K562 (cell line): ENCODE measurements around the gene ZNF528. TPM values are rescaled to one million over a fixed set of nuclear protein-coding genes. Genes with fewer than 3 reads are reported as not detected.
A peak's percentile ranks its signal among the peaks of the same experiment; 100 is the strongest.

Experiments
- ATAC-seq: fragments of 200-7000 bp; cut with Tn5 transposase; 3 replicates; pipeline ENCODE4 v1.9.1; 2020; ENCODE audit warnings: moderate library complexity
- BruUV-seq: library from RNA; stranded (reverse); fragments of 400-500 nt; replicated peaks from 2 replicates; lab custom pipeline; 2021; lab: Mats Ljungman, UMichigan
- CTCF ChIA-PET: fragments of 300-600 bp; formaldehyde crosslinking; extraction: SDS; loops from one replicate; lab custom pipeline; 2021; ENCODE audit warnings: low intra/inter-chr PET ratio; lab: Yijun Ruan, JAX
- POLR2A ChIA-PET: fragments of 300-600, 350-650 bp; sonication (Branson Sonifier 250); formaldehyde crosslinking; extraction: SDS; loops from one replicate; lab custom pipeline; 2021; ENCODE audit warnings: antibody characterized with exemption, inconsistent platforms; lab: Yijun Ruan, JAX
- DNase-seq, 4 experiments: peaks; one replicate each; pipeline versions ENCODE4 v3.0.0 to v3.0.0-alpha.2; 2011 to 2018; ENCODE audit warnings: low spot score in 3 of 4, mixed read lengths in 3 of 4; ENCODE audit errors: extremely low read depth in 1 of 4
- FAIRE-seq: peaks from 2 replicates; lab custom pipeline; 2011; peaks lifted over from hg19 to GRCh38; lab: Jason Lieb, UNC
- H2AFZ ChIP-seq: 2 replicates; pipeline ENCODE4 v1.6.0; 2011; ENCODE audit warnings: low read depth, low read length, control low read depth, inconsistent platforms
- H3K27ac ChIP-seq: fragments of 200-600 bp; 3 replicates; pipeline ENCODE4 v1.8.0; 2011; ENCODE audit warnings: low read depth, mild to moderate bottlenecking, control low read depth, inconsistent platforms, low read length, moderate library complexity, mixed read lengths; ENCODE audit errors: extremely low read depth
- H3K27me3 ChIP-seq, 2 experiments: fragments of 300-600 bp in 1 of 2; 2 replicates in 1 of 2; 3 replicates in 1 of 2; pipeline versions ENCODE4 v1.6.0 to v1.8.0; 2011; ENCODE audit warnings: inconsistent platforms in 2 of 2, low read length in 2 of 2, mild to moderate bottlenecking in 1 of 2, mixed read lengths in 1 of 2, moderate library complexity in 1 of 2; ENCODE audit not compliant: control insufficient read depth in 2 of 2, insufficient read depth in 2 of 2
- H3K36me3 ChIP-seq: fragments of 300-600 bp; 3 replicates; pipeline ENCODE4 v1.8.0; 2011; ENCODE audit warnings: mild to moderate bottlenecking, low read length, inconsistent platforms; ENCODE audit not compliant: control insufficient read depth, insufficient read depth
- H3K4me1 ChIP-seq, 2 experiments: fragments of 200-600 bp in 1 of 2; replicated peaks in 1 of 2; 2 replicates in 1 of 2; 3 replicates in 1 of 2; pipeline versions ENCODE4 v1.5.1 to v1.8.0; 2011; ENCODE audit warnings: inconsistent platforms in 2 of 2, low read length in 2 of 2, mild to moderate bottlenecking in 1 of 2, mixed read lengths in 1 of 2, moderate library complexity in 1 of 2; ENCODE audit not compliant: control insufficient read depth in 2 of 2, insufficient read depth in 2 of 2
- H3K4me2 ChIP-seq: 2 replicates; pipeline ENCODE4 v1.6.1; 2011; ENCODE audit warnings: low read length, control low read depth, inconsistent platforms, mixed read lengths; ENCODE audit not compliant: insufficient read depth
- H3K4me3 ChIP-seq: fragments of 200-600 bp; sonication (generic), shearing (Covaris generic); 2 replicates; pipeline ENCODE4 v1.5.1; 2016; ENCODE audit warnings: control low read depth, inconsistent platforms
- H3K79me2 ChIP-seq: fragments of 200-600 bp; 3 replicates; pipeline ENCODE4 v1.8.0; 2011; ENCODE audit warnings: low read length, inconsistent platforms; ENCODE audit not compliant: control insufficient read depth, insufficient read depth
- H3K9ac ChIP-seq, 2 experiments: 2 replicates each; pipeline versions ENCODE4 v1.6.0 to v1.6.1; 2011; ENCODE audit warnings: low read depth in 2 of 2, low read length in 2 of 2, control low read depth in 1 of 2, inconsistent platforms in 1 of 2, mild to moderate bottlenecking in 1 of 2, mixed read lengths in 1 of 2; ENCODE audit not compliant: insufficient read depth in 1 of 2
- H3K9me1 ChIP-seq: one replicate; pipeline ENCODE4 v1.6.0; 2011; ENCODE audit warnings: inconsistent platforms, mild to moderate bottlenecking, low read length, moderate library complexity; ENCODE audit not compliant: control insufficient read depth, insufficient read depth
- H3K9me3 ChIP-seq: replicated peaks from 2 replicates; pipeline ENCODE4 v1.5.1; 2011; ENCODE audit warnings: low read depth, low read length, inconsistent platforms; ENCODE audit not compliant: control insufficient read depth, insufficient read depth
- H4K20me1 ChIP-seq: replicated peaks from 2 replicates; pipeline ENCODE4 v1.6.1; 2011; ENCODE audit warnings: low read length, inconsistent platforms, mixed read lengths; ENCODE audit not compliant: control insufficient read depth, insufficient read depth
- ATF4 ChIP-seq: fragments of 450-650 bp; formaldehyde crosslinking; IDR thresholded peaks from 2 replicates; pipeline ENCODE4 v1.4.0; 2022; ENCODE audit warnings: mild to moderate bottlenecking, moderate library complexity
- NFIC ChIP-seq: fragments of 450-650 bp; IDR thresholded peaks from 2 replicates; pipeline ENCODE4 v1.6.1; 2017; ENCODE audit warnings: mild to moderate bottlenecking, inconsistent platforms
- RBM39 ChIP-seq: fragments of 200-400 bp; formaldehyde crosslinking; optimal IDR thresholded peaks from 2 replicates; pipeline ENCODE3; 2018; ENCODE audit warnings: low read depth, low read length
- SRSF9 ChIP-seq: fragments of 200-400 bp; formaldehyde crosslinking; IDR thresholded peaks from 2 replicates; pipeline ENCODE4 v1.6.1; 2017; ENCODE audit warnings: low read depth, low read length, borderline replicate concordance
- ZNF507 ChIP-seq: conservative IDR thresholded peaks from 2 replicates; pipeline ENCODE4 v1.6.1; 2017; ENCODE audit warnings: missing genetic modification characterization, missing compliant biosample characterization
- ZNF75A ChIP-seq: fragments of 450-650 bp; formaldehyde crosslinking; IDR thresholded peaks from 2 replicates; pipeline ENCODE4 v1.4.0; 2020; ENCODE audit warnings: mild to moderate bottlenecking
- WGBS: fragments of 100-300 bp; shearing (Covaris generic); methylation state at CpG from one replicate; pipeline ENCODE4 v1.1.6; 2016; ENCODE audit warnings: low coverage, mixed read lengths; ENCODE audit not compliant: insufficient coverage; ENCODE audit errors: missing lambda C conversion rate; 5-methylcytosine and 5-hydroxymethylcytosine counted together
- in situ Hi-C: fragments of 300-500 bp; cut with MboI; formaldehyde crosslinking; loops from 4 replicates; pipeline ENCODE4 v1.15.0; 2018; ENCODE audit warnings: inconsistent platforms, mixed read lengths
- intact Hi-C: fragments of 100-400 bp; cut with micrococcal nuclease; formaldehyde crosslinking; loops from 2 replicates; pipeline ENCODE4 v1.14.2; 2022
- polyA plus RNA-seq, 8 experiments: library from polyadenylated mRNA; depleted of rRNA in 4 of 8; stranded (reverse) in 5 of 8; unstranded in 3 of 8; fragments of >200 nt; fragmentation: Nextera tagmentation in 2 of 8; fragmentation: Illumina TruSeq in 1 of 8; extraction: Ambion mirVana in 2 of 8; extraction: Trizol in 1 of 8; gene quantifications; 2 replicates each; pipeline versions ENCODE4 v1.2.1 to v1.2.3, GENCODE V29; 2011 to 2014; ENCODE audit warnings: inconsistent platforms in 1 of 8, missing spikeins in 1 of 8
- total RNA-seq, 7 experiments: library from RNA; depleted of rRNA in 6 of 7; stranded (reverse); fragments of >200 nt in 6 of 7; fragmentation: Illumina TruSeq in 2 of 7; extraction: Trizol in 2 of 7; gene quantifications; 2 replicates each; pipeline versions ENCODE4 v1.2.1 to v1.2.3, GENCODE V29; 2011 to 2021; ENCODE audit warnings: low replicate concordance in 1 of 7
- TF ChIP-seq, protein P1 (sequence below): fragments of 450-650 bp; IDR thresholded peaks from 2 replicates; pipeline ENCODE4 v1.6.1; 2016; ENCODE audit warnings: low read depth, mild to moderate bottlenecking, moderate library complexity
- TF ChIP-seq, protein P2 (sequence below), 2 experiments: fragments of 450-650 bp in 1 of 2; sonication (generic) in 1 of 2; formaldehyde crosslinking; conservative IDR thresholded peaks; 2 replicates each; pipeline versions ENCODE4 v1.4.0 to v1.8.1; 2020 to 2022; ENCODE audit warnings: mild to moderate bottlenecking in 1 of 2, missing genetic modification reagents in 1 of 2
- TF ChIP-seq, protein P3 (sequence below): fragments of 200-600 bp; sonication (generic); IDR thresholded peaks from one replicate; pipeline ENCODE4 v1.6.1; 2012; ENCODE audit warnings: mild to moderate bottlenecking, low read depth, low read length, inconsistent platforms

Gene ZNF528
- total and polyA plus RNA-seq, 9 of the 15 experiments (the other 6 are each of a cell fraction or from before 2014, with no cell fraction given): 1.2 to 3.9 (median 2.4) TPM

DNA sequence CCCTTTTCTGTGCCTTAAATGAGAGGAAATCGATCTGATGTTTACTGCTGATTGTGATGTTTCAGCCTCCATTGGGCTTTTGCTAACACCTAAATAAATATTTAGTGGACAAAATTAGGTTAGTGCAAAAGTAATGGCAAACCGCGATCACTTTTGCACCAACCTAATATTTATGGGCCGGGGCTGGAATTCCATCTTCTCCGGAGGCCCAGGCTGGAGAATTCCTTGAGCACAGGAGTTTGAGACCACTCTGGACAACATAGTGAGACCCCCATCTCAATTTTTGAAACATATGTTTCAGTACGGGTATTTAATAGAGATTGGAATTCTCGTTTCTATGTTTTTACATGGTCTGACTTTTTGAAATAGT, 27.3 kb upstream of the ZNF528 start:
- ChIA-PET CTCF (no interaction called here), POLR2A (no interaction called here)
- FAIRE-seq (no peak), DNase-seq (no peak), ATAC-seq (no peak)
- in situ Hi-C loops: no loop called here
- no peak overlapping the region for H3K27ac ChIP-seq
- peak overlapping the region; percentile 23 for H3K4me3 ChIP-seq
- H3K9me1 ChIP-seq: no peaks in the 10 kb centered on the region
- intact Hi-C loops: no loop called here
- H4K20me1 ChIP-seq: no peaks in the 10 kb centered on the region
- H3K4me2 ChIP-seq: no peak overlapping the region
- H3K9me3 ChIP-seq: no peaks in the 10 kb centered on the region; the same call in 1 of the 2 replicates
- no peak overlapping the region for H2AFZ ChIP-seq
- no peaks in the 10 kb centered on the region for H3K36me3 ChIP-seq
- WGBS: 19% methylated on average over 7 of the region's 7 CpGs
- H3K9ac ChIP-seq: no peak overlapping the region
- H3K27me3 ChIP-seq: no peaks in the 10 kb centered on the region
- BruUV-seq: no TSS peak
- no peaks in the 10 kb centered on the region for H3K79me2 ChIP-seq
- H3K4me1 ChIP-seq: no peaks in the 10 kb centered on the region
- TF ChIP-seq, protein P1, sequence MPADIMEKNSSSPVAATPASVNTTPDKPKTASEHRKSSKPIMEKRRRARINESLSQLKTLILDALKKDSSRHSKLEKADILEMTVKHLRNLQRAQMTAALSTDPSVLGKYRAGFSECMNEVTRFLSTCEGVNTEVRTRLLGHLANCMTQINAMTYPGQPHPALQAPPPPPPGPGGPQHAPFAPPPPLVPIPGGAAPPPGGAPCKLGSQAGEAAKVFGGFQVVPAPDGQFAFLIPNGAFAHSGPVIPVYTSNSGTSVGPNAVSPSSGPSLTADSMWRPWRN: no peak
- TF ChIP-seq RBM39: no peak
- no peak for TF ChIP-seq NFIC
- TF ChIP-seq ZNF75A (CRISPR knock-in tag): no peak
- no peak for TF ChIP-seq SRSF9
- no peak for TF ChIP-seq ATF4 (CRISPR knock-in tag)
- TF ChIP-seq, protein P2, sequence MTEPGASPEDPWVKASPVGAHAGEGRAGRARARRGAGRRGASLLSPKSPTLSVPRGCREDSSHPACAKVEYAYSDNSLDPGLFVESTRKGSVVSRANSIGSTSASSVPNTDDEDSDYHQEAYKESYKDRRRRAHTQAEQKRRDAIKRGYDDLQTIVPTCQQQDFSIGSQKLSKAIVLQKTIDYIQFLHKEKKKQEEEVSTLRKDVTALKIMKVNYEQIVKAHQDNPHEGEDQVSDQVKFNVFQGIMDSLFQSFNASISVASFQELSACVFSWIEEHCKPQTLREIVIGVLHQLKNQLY (CRISPR knock-in tag; conservative IDR thresholded peaks at IDR 0.05): no peak
- TF ChIP-seq ZNF507: no peak
- TF ChIP-seq, protein P3, sequence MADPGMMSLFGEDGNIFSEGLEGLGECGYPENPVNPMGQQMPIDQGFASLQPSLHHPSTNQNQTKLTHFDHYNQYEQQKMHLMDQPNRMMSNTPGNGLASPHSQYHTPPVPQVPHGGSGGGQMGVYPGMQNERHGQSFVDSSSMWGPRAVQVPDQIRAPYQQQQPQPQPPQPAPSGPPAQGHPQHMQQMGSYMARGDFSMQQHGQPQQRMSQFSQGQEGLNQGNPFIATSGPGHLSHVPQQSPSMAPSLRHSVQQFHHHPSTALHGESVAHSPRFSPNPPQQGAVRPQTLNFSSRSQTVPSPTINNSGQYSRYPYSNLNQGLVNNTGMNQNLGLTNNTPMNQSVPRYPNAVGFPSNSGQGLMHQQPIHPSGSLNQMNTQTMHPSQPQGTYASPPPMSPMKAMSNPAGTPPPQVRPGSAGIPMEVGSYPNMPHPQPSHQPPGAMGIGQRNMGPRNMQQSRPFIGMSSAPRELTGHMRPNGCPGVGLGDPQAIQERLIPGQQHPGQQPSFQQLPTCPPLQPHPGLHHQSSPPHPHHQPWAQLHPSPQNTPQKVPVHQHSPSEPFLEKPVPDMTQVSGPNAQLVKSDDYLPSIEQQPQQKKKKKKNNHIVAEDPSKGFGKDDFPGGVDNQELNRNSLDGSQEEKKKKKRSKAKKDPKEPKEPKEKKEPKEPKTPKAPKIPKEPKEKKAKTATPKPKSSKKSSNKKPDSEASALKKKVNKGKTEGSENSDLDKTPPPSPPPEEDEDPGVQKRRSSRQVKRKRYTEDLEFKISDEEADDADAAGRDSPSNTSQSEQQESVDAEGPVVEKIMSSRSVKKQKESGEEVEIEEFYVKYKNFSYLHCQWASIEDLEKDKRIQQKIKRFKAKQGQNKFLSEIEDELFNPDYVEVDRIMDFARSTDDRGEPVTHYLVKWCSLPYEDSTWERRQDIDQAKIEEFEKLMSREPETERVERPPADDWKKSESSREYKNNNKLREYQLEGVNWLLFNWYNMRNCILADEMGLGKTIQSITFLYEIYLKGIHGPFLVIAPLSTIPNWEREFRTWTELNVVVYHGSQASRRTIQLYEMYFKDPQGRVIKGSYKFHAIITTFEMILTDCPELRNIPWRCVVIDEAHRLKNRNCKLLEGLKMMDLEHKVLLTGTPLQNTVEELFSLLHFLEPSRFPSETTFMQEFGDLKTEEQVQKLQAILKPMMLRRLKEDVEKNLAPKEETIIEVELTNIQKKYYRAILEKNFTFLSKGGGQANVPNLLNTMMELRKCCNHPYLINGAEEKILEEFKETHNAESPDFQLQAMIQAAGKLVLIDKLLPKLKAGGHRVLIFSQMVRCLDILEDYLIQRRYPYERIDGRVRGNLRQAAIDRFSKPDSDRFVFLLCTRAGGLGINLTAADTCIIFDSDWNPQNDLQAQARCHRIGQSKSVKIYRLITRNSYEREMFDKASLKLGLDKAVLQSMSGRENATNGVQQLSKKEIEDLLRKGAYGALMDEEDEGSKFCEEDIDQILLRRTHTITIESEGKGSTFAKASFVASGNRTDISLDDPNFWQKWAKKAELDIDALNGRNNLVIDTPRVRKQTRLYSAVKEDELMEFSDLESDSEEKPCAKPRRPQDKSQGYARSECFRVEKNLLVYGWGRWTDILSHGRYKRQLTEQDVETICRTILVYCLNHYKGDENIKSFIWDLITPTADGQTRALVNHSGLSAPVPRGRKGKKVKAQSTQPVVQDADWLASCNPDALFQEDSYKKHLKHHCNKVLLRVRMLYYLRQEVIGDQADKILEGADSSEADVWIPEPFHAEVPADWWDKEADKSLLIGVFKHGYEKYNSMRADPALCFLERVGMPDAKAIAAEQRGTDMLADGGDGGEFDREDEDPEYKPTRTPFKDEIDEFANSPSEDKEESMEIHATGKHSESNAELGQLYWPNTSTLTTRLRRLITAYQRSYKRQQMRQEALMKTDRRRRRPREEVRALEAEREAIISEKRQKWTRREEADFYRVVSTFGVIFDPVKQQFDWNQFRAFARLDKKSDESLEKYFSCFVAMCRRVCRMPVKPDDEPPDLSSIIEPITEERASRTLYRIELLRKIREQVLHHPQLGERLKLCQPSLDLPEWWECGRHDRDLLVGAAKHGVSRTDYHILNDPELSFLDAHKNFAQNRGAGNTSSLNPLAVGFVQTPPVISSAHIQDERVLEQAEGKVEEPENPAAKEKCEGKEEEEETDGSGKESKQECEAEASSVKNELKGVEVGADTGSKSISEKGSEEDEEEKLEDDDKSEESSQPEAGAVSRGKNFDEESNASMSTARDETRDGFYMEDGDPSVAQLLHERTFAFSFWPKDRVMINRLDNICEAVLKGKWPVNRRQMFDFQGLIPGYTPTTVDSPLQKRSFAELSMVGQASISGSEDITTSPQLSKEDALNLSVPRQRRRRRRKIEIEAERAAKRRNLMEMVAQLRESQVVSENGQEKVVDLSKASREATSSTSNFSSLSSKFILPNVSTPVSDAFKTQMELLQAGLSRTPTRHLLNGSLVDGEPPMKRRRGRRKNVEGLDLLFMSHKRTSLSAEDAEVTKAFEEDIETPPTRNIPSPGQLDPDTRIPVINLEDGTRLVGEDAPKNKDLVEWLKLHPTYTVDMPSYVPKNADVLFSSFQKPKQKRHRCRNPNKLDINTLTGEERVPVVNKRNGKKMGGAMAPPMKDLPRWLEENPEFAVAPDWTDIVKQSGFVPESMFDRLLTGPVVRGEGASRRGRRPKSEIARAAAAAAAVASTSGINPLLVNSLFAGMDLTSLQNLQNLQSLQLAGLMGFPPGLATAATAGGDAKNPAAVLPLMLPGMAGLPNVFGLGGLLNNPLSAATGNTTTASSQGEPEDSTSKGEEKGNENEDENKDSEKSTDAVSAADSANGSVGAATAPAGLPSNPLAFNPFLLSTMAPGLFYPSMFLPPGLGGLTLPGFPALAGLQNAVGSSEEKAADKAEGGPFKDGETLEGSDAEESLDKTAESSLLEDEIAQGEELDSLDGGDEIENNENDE: no peak
